H7 (cell line): ENCODE data around the gene PTGDS. TPM values are rescaled to one million over a fixed set of nuclear protein-coding genes. Genes with fewer than 3 reads are reported as not detected.

ENCODE experiments used
- DNase-seq: peaks from one replicate; pipeline ENCODE4 v3.0.0; 2012
- H3K27me3 ChIP-seq: 2 replicates; pipeline ENCODE4 v1.6.0; 2011; ENCODE audit warnings: mild to moderate bottlenecking, low read length; ENCODE audit not compliant: control insufficient read depth, insufficient read depth
- H3K36me3 ChIP-seq: replicated peaks from 2 replicates; pipeline ENCODE4 v1.5.1; 2011; ENCODE audit warnings: low read length; ENCODE audit not compliant: control insufficient read depth, insufficient read depth
- H3K4me3 ChIP-seq: 2 replicates; pipeline ENCODE4 v1.5.1; 2011; ENCODE audit warnings: low read depth, mild to moderate bottlenecking, control low read depth, low read length, moderate library complexity; ENCODE audit not compliant: insufficient read depth
- total RNA-seq: library from RNA; depleted of rRNA; stranded (reverse); fragments of >200 nt; shearing (Covaris generic); gene quantifications from 2 replicates; pipeline ENCODE4 v1.2.3, GENCODE V29; 2014

Gene PTGDS
- total RNA-seq, 1 experiment from 2014 or later, result 2.0 TPM

GRCh38 chr9:137009938-137010732 is 32.8 kb downstream of the PTGDS start:
- H3K4me3 ChIP-seq, result no peak overlapping the region
- no peaks in the 10 kb centered on the region for H3K36me3 ChIP-seq
- DNase-seq, result no peak
- H3K27me3 ChIP-seq, result no peaks in the 10 kb centered on the region; the same call in 1 of the 2 replicates

DNA sequence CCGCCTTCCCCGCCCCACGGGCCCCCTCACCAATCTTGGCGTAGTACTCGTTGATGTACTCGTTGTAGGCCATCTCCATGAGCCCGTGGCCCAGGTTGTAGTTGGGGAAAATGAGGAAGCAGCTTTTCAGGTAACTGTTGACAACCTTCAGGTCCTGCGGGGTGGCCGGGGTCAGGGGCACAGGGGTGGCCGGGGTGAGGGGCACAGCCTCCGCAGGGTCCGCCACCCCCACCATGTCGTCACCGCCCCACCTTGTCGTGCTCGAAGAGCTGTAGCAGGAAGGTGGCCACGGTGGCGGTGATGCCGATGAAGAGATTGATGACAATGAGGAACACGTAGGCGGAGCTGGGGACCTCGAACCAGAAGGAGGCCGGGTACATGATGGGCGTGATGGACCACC is 33.9 kb downstream of the PTGDS start:
- Histone ChIP-seq H3K4me3 (no peak overlapping the region), H3K36me3 (no peaks in the 10 kb centered on the region)
- DNase-seq, result no peak

DNA sequence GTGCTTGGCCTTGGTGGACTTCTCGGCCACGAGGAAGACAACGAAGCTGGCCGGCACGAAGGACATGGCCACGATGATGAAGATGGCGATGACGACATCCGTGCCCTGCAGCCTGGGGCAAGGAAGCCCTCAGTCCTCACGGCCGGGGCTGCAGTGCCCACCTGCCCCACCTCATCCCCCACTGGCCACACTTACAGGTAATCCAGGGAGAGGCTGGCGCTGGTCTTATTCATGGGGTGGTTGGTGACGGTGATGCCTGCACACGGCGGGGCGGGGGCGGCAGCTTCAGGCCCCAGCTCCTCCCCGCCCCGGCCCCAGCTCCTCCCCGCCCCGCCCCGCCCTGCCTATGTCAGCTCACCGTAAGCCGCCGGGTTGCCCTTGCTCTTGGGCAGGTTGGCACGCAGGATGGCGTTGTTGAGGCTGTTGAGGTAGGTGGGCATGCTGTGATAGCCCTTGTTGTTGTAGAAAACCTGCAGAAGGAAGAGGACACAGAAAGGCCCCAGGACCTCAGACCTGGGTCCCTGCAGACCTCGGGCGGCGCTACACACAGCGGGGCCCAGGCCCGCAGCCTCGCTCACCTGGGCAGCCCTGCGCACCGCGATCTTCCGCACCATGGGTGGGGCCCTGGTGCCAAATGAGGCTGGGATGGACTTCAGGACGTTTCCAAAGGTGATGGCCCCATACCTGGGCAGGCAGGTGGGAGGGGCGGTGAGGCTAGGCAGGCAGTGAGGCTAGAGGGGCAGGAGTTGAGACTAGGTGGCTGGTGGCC is 34.8 kb downstream of the PTGDS start:
- no peaks in the 10 kb centered on the region; the same call in 1 of the 2 replicates for H3K27me3 ChIP-seq
- no peak for DNase-seq
- H3K4me3 ChIP-seq, result no peak overlapping the region
- no peaks in the 10 kb centered on the region for H3K36me3 ChIP-seq

More for the DNA sequence above, 33.9 kb downstream of the PTGDS start:
- no peaks in the 10 kb centered on the region; the same call in 1 of the 2 replicates for H3K27me3 ChIP-seq

DNA sequence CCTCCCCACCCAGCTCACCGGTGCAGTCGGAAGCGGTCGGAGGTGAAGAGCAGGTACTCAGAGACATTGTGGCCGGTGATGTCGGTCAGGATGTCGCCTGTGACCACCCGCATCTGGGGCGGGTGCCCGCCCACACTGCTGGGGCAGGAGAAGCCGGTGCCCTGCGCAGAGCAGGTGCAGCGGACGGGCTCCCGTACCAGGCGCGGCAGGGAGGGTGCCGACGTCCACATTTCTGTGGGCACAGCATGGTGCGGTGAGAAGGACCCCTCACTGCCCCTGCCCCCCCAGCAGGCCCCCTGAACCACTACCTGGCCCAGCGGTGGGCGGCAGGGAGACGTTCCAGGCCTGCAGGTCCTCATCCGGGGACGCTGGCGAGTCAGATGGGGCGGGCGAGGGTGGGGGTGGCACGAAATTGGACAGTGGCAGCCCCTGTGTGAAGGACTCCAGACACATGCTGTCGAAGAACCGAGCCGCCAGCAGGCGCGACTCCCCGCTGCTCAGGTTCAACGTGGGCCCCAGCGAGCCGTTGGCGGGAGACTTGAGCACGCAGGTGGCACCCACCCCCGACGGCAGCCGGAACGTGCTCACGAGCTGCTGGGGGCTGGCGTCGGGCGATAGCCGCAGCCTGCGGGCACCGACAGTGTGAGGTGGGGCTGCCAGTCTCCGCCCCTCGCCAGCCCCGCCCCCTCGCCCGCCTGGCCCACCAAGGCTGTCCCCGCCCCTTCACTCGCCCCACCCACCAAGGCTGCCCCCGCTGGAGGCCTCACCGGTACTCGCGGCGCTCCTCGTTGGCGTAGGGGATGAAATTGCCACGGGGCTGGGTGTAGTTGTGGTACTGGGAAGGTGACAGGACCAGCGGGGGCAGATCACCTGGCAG is 35.6 kb downstream of the PTGDS start:
- no peaks in the 10 kb centered on the region; the same call in 1 of the 2 replicates for H3K27me3 ChIP-seq
- peak; percentile 99 for DNase-seq
- H3K4me3 ChIP-seq, result no peak overlapping the region
- H3K36me3 ChIP-seq, result no peaks in the 10 kb centered on the region

GRCh38 chr9:137013571-137013940 is 36.3 kb downstream of the PTGDS start:
- no peaks in the 10 kb centered on the region for H3K36me3 ChIP-seq
- no peak overlapping the region for H3K4me3 ChIP-seq
- H3K27me3 ChIP-seq, result no peaks in the 10 kb centered on the region; the same call in 1 of the 2 replicates
- DNase-seq, result no peak

GRCh38 chr9:137014166-137014565 is 36.9 kb downstream of the PTGDS start:
- DNase-seq, result no peak
- Histone ChIP-seq H3K27me3 (no peaks in the 10 kb centered on the region; the same call in 1 of the 2 replicates), H3K36me3 (no peaks in the 10 kb centered on the region), H3K4me3 (no peak overlapping the region)

- H3K36me3 ChIP-seq, result no peaks in the 10 kb centered on the region
- H3K27me3 ChIP-seq, result no peaks in the 10 kb centered on the region; the same call in 1 of the 2 replicates
- no peak for DNase-seq
- H3K4me3 ChIP-seq, result no peak overlapping the region
Observed at GRCh38 chr9:137014776-137015539, 37.7 kb downstream of the PTGDS start.

DNA sequence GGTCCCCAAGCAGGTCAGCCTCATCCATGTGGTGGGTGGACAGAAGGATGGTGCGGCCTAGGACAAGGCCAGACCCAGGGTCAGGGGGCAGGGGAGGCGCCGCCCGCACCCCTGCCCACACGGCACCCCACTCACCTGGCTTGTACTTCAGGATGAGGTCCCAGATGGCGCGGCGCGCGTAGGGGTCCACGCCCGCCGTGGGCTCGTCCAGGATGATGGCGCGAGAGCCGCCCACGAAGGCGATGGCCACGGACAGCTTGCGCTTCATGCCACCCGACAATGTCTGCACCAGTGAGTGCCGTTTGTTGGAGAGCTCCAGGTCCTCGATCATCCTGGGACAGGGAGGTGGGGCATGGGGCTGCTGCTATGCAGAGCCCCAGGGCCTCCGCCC is 38.2 kb downstream of the PTGDS start:
- Histone ChIP-seq H3K27me3 (no peaks in the 10 kb centered on the region; the same call in 1 of the 2 replicates), H3K36me3 (no peaks in the 10 kb centered on the region), H3K4me3 (no peak overlapping the region)
- DNase-seq, result no peak

- Histone ChIP-seq H3K36me3 (no peaks in the 10 kb centered on the region), H3K27me3 (no peaks in the 10 kb centered on the region; the same call in 1 of the 2 replicates), H3K4me3 (no peak overlapping the region)
- DNase-seq, result no peak
Observed at GRCh38 chr9:137015976-137016375, 38.7 kb downstream of the PTGDS start.

GRCh38 chr9:137016436-137016835 is 39.1 kb downstream of the PTGDS start:
- Histone ChIP-seq H3K4me3 (no peak overlapping the region), H3K27me3 (no peaks in the 10 kb centered on the region; the same call in 1 of the 2 replicates), H3K36me3 (no peaks in the 10 kb centered on the region)
- no peak for DNase-seq

GRCh38 chr9:137017071-137017470 is 39.8 kb downstream of the PTGDS start:
- no peak for DNase-seq
- H3K36me3 ChIP-seq, result no peaks in the 10 kb centered on the region
- no peaks in the 10 kb centered on the region; the same call in 1 of the 2 replicates for H3K27me3 ChIP-seq
- no peak overlapping the region for H3K4me3 ChIP-seq

- no peaks in the 10 kb centered on the region; the same call in 1 of the 2 replicates for H3K27me3 ChIP-seq
- DNase-seq, result peak; percentile 86
- no peaks in the 10 kb centered on the region for H3K36me3 ChIP-seq
- H3K4me3 ChIP-seq, result no peak overlapping the region
Observed at GRCh38 chr9:137017791-137018497, 40.6 kb downstream of the PTGDS start.
